Nephron progenitor cell (in vitro differentiated cells): Measurements from ENCODE around the gene ZNF705A.
"Not testable (repeated sequence)": the region's sequence is repeated elsewhere in the genome, so short reads cannot be mapped to it uniquely, and the experiment has no call there.

ENCODE experiments used
- DNase-seq: peaks from one replicate; pipeline ENCODE4 v3.0.0; 2021
- H3K27ac Mint-ChIP-seq: 2 replicates; pipeline ENCODE4 v1.8.0; 2021; ENCODE audit warnings: mild to moderate bottlenecking, moderate library complexity, mixed read lengths
- H3K27me3 Mint-ChIP-seq: 2 replicates; pipeline ENCODE4 v1.8.0; 2021; ENCODE audit warnings: mild to moderate bottlenecking, low read depth, mixed read lengths; ENCODE audit not compliant: poor library complexity
- H3K36me3 Mint-ChIP-seq: 2 replicates; pipeline ENCODE4 v1.8.0; 2021; ENCODE audit warnings: low read depth, mixed read lengths
- H3K4me1 Mint-ChIP-seq: 2 replicates; pipeline ENCODE4 v1.8.0; 2021; ENCODE audit warnings: mixed read lengths
- H3K4me3 Mint-ChIP-seq: 2 replicates; pipeline ENCODE4 v1.8.0; 2021; ENCODE audit warnings: mild to moderate bottlenecking, moderate library complexity, mixed read lengths
- H3K9me3 Mint-ChIP-seq: 2 replicates; pipeline ENCODE4 v1.8.0; 2021; ENCODE audit warnings: mild to moderate bottlenecking, moderate library complexity, mixed read lengths
- TF ChIP-seq, protein P1 (sequence below): fragments of 200-600 bp; sonication (generic); IDR thresholded peaks from 2 replicates; pipeline ENCODE4 v1.5.0; 2021; ENCODE audit warnings: antibody characterized with exemption

ZNF705A gene

DNA sequence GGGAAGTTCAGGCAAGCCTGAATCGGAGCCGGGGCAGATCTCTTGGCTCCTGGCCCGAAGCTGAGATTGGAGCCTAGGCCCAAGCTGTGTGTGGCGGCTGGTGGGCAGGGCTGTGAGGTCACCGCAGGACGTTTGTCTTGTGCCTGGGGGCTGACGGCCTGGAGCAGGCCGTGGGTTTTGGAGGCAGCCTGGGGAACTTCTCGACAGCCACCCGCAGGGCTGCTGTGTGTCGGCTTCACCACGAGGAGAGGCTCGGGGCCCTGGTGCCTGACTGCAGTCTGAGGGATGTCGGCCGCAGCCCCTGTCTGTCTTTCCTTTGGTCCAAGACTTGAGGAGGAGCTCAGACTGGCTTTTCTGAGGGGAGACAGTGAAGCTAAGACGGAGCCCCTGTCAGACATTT is 65.5 kb downstream of the ZNF705A start:
- not testable (repeated sequence) for H3K4me3 Mint-ChIP-seq
- H3K36me3 Mint-ChIP-seq = peaks cover 32% of the 10 kb centered on the region

DNA sequence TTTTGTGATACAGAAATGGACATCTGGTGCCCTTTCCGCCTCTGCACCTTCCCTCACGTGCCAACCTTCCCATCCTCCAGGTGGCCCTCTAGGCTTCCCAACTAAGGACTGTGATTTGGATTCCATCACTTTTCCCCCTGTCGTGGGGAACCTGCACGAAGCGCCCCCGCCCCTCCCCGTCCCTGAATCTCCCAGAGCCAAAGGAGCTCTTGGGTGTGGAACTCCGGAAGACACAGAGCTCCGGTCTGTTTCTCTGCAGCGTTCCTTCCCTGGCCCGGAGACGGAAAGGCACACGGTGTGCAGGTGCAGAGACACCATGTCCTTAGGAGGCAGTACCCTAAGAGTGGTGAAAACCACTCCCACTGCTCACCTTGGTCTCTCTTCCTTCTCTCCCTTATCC is 66.8 kb downstream of the ZNF705A start:
- peaks cover 47% of the 10 kb centered on the region for H3K9me3 Mint-ChIP-seq
- H3K27ac Mint-ChIP-seq = peak overlapping the region; percentile 66
- H3K4me1 Mint-ChIP-seq, H3K4me3 Mint-ChIP-seq, DNase-seq, H3K27me3 Mint-ChIP-seq: not testable (repeated sequence)
- H3K36me3 Mint-ChIP-seq = peaks cover 29% of the 10 kb centered on the region

More for the DNA sequence above, 65.5 kb downstream of the ZNF705A start:
- peaks cover 50% of the 10 kb centered on the region for H3K9me3 Mint-ChIP-seq
- not testable (repeated sequence) for H3K27ac Mint-ChIP-seq, DNase-seq, H3K4me1 Mint-ChIP-seq, H3K27me3 Mint-ChIP-seq

DNA sequence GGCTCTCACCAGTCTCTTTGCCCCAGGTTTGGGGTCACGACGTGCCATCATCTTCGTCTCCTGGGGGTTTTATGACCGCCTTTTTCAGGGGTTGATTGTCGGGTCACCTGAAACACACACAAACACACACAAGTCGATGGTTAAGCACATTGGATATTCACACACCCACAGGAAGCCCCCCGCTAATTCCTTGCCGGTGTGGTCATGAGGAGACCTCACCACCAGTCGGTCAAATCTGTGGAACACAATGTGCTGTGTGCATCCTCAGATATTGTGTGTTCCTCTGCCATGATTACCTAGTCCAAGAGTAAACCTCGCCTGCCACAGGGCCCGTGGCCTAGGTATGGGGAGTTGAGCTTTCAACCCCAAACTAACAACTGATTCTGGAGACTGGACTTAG is 68.0 kb downstream of the ZNF705A start:
- H3K27ac Mint-ChIP-seq, H3K27me3 Mint-ChIP-seq, H3K4me1 Mint-ChIP-seq, DNase-seq, H3K4me3 Mint-ChIP-seq: not testable (repeated sequence)
- H3K36me3 Mint-ChIP-seq = peaks cover 20% of the 10 kb centered on the region
- peaks cover 40% of the 10 kb centered on the region for H3K9me3 Mint-ChIP-seq

DNA sequence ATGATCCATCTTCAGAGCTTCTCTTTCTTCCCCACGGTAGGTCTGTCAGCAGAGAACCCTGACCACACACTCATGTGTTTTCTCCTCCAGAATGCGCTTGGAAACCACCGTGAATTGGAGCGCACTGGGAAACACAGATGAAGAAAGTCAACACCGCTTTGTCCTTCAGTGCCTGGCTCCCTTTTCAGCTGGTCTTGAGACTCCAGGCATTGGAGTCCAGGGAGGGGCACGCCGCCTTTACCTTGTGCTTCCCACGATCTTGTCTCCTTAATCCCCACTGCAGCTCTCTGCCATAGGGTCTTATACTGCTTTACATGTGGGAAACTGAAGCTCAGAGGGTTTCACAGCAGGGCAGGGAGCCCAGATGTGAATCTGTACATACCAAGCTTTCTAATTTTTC is 69.5 kb downstream of the ZNF705A start:
- H3K4me3 Mint-ChIP-seq = no peak overlapping the region
- no peaks in the 10 kb centered on the region for H3K27me3 Mint-ChIP-seq
- peaks cover 14% of the 10 kb centered on the region for H3K4me1 Mint-ChIP-seq
- H3K36me3 Mint-ChIP-seq = peaks cover 14% of the 10 kb centered on the region
- TF ChIP-seq, protein P1, sequence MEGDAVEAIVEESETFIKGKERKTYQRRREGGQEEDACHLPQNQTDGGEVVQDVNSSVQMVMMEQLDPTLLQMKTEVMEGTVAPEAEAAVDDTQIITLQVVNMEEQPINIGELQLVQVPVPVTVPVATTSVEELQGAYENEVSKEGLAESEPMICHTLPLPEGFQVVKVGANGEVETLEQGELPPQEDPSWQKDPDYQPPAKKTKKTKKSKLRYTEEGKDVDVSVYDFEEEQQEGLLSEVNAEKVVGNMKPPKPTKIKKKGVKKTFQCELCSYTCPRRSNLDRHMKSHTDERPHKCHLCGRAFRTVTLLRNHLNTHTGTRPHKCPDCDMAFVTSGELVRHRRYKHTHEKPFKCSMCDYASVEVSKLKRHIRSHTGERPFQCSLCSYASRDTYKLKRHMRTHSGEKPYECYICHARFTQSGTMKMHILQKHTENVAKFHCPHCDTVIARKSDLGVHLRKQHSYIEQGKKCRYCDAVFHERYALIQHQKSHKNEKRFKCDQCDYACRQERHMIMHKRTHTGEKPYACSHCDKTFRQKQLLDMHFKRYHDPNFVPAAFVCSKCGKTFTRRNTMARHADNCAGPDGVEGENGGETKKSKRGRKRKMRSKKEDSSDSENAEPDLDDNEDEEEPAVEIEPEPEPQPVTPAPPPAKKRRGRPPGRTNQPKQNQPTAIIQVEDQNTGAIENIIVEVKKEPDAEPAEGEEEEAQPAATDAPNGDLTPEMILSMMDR = no peak
- H3K9me3 Mint-ChIP-seq = peaks cover 29% of the 10 kb centered on the region
- no peak for DNase-seq
- peak overlapping the region; percentile 33 for H3K27ac Mint-ChIP-seq

DNA sequence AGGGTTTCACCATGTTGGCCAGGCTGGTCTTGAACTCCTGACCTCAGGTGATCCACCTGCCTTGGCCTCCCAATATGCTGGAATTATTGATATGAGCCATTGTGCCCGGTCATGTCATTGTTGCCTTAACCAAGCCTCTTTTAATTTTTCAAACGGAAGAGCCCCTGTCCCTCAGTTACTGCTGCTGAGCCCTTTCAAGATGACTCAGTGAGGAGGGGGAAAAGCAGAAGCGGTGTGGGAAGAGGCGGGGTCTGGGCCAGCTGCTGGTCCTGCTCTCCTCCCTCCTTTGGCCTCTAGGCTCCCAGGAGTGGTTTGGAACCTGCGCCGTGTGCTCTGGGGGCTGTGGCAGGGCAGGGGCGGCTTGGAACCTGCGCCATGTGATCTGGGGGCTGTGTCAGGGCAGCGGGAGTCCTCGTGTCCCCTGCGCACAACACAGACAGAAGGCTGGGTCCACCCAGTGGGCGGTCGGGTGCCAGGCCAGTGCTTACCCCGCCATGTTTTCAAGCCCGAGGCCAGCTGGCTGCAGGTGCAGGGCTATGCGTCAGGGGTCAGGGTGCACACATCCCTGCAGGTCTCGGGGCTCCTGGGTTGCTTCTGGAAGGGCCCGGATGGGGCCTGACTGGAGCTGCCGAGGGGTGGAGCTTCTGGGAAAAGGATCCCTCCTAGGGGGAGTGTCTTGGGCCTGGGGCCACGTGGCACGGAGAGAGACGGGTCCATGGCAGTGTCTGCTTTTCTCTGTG is 70.3 kb downstream of the ZNF705A start, which contains the start of gene FAM90A1:
FAM90A1 (minus strand) TSS at position 627 of the 740 bp plus-strand sequence. CDS start 2,786 bp downstream, outside the sequence.
- H3K27me3 Mint-ChIP-seq, DNase-seq: not testable (repeated sequence)
- peaks cover 28% of the 10 kb centered on the region for H3K9me3 Mint-ChIP-seq
- H3K4me1 Mint-ChIP-seq = peaks cover 21% of the 10 kb centered on the region
- H3K4me3 Mint-ChIP-seq = peak within 1 kb of the TSS; percentile 40
- peak within 1 kb of the TSS; percentile 33 for H3K27ac Mint-ChIP-seq
- peaks cover 13% of the 10 kb centered on the region for H3K36me3 Mint-ChIP-seq

DNA sequence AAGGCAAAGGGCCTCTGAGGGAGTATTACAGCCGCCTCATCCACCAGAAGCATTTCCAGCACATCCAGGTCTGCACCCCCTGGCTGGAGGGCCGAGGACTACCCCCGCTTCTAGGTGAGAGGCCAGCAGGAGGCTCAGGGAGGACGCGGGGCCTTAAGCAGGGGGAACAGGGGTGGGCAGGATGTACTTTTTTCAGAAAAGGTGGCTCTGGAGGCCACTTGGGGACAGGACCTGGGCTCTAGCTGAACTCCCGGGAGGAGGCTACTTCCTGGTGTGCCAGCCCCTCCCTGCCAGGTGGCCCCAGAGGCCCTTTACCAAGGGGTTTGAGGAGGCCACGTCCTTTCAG is 70.9 kb downstream of the ZNF705A start:
- H3K27ac Mint-ChIP-seq, H3K27me3 Mint-ChIP-seq, H3K4me3 Mint-ChIP-seq, DNase-seq: not testable (repeated sequence)
- peaks cover 26% of the 10 kb centered on the region for H3K9me3 Mint-ChIP-seq
- peaks cover 13% of the 10 kb centered on the region for H3K36me3 Mint-ChIP-seq
- H3K4me1 Mint-ChIP-seq = peaks cover 21% of the 10 kb centered on the region

DNA sequence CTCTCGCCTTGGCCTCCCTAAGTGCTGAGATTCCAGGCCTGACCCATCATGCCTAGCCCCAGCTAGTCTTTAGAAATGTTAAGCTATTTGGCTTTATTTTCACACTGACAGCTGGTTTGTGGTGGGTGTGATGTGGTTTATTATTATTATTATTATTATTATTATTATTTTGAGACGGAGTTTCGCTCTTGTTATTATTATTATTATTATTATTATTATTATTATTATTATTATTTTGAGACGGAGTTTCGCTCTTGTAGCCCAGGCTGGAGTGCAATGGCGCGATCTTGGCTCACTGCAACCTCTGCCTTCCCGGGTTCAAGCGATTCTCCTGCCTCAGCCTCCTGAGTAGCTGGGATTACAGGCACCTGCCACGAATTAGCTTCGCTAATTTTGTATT is 71.8 kb downstream of the ZNF705A start:
- Mint-ChIP-seq H3K9me3 (peaks cover 21% of the 10 kb centered on the region), H3K4me1 (peaks cover 21% of the 10 kb centered on the region), H3K36me3 (peaks cover 13% of the 10 kb centered on the region)
- not testable (repeated sequence) for H3K27ac Mint-ChIP-seq, DNase-seq, H3K4me3 Mint-ChIP-seq, H3K27me3 Mint-ChIP-seq

DNA sequence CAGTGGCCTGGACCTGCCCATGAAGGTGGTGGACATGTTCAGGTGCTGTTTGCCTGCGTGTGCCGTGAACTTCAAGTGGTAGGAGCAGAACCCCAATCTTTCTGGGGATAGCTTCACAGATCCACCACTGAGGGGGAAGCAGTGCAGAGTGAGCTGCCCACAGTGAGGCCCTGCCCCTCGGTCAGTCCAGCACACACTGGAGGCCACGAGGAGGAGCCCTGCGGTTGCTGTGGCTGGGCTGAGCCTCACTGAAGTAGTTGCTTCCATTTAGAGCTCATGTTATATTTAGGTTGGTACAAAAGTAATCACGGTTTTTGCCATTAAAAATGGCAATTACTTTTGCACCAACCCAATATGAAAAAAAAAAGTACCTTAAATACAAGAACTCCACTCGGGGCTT is 72.7 kb downstream of the ZNF705A start:
- DNase-seq, H3K36me3 Mint-ChIP-seq, H3K4me3 Mint-ChIP-seq, H3K27ac Mint-ChIP-seq, H3K27me3 Mint-ChIP-seq: not testable (repeated sequence)
- Mint-ChIP-seq H3K9me3 (peaks cover 15% of the 10 kb centered on the region), H3K4me1 (peaks cover 21% of the 10 kb centered on the region)
